ENCODE data around the gene STK32A.

DNA sequence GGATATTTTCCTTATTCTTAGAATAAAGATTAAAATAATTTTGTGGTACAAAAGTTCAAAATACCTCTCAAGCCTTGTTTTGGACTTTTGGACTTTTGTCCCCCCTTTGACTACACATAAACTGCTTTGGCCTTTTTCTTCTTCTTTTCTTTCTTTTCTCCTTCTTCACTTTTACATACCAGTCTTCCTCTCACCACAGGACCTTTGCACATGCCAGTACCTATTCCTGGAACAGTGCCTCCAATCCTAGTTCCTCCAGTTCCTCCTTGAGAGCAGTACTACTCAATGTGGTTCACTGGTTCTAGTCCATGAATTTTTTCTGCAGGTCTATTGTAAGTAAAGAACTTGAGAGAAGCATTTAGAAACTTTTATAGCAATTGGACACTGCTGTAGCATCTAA lies 136.5 kb downstream of the STK32A start:
- no peak for TF ChIP-seq CTCF (conservative IDR thresholded peaks at IDR 0.05; ENCODE audit: low read depth in 2 of 2)
- no peak for TF ChIP-seq CREB1 (CRISPR knock-in tag; IDR thresholded peaks at IDR 0.05; ENCODE audit: low read depth)
- no peak for TF ChIP-seq EZH2 (IDR thresholded peaks at IDR 0.05; ENCODE audit: low read depth, unreplicated experiment)
- TF ChIP-seq POLR2AphosphoS5 (IDR thresholded peaks at IDR 0.05; ENCODE audit: low read depth): no peak
- TF ChIP-seq, protein P1, sequence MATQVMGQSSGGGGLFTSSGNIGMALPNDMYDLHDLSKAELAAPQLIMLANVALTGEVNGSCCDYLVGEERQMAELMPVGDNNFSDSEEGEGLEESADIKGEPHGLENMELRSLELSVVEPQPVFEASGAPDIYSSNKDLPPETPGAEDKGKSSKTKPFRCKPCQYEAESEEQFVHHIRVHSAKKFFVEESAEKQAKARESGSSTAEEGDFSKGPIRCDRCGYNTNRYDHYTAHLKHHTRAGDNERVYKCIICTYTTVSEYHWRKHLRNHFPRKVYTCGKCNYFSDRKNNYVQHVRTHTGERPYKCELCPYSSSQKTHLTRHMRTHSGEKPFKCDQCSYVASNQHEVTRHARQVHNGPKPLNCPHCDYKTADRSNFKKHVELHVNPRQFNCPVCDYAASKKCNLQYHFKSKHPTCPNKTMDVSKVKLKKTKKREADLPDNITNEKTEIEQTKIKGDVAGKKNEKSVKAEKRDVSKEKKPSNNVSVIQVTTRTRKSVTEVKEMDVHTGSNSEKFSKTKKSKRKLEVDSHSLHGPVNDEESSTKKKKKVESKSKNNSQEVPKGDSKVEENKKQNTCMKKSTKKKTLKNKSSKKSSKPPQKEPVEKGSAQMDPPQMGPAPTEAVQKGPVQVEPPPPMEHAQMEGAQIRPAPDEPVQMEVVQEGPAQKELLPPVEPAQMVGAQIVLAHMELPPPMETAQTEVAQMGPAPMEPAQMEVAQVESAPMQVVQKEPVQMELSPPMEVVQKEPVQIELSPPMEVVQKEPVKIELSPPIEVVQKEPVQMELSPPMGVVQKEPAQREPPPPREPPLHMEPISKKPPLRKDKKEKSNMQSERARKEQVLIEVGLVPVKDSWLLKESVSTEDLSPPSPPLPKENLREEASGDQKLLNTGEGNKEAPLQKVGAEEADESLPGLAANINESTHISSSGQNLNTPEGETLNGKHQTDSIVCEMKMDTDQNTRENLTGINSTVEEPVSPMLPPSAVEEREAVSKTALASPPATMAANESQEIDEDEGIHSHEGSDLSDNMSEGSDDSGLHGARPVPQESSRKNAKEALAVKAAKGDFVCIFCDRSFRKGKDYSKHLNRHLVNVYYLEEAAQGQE (IDR thresholded peaks at IDR 0.05; ENCODE audit: unreplicated experiment): no peak
- TF ChIP-seq JUNB (IDR thresholded peaks at IDR 0.05; ENCODE audit: unreplicated experiment): no peak
- no peak for TF ChIP-seq EZH2phosphoT487 (IDR thresholded peaks at IDR 0.05; ENCODE audit: unreplicated experiment)
